Measurements from ENCODE around the gene SPRR2E. TPM values are rescaled to one million over a fixed set of nuclear protein-coding genes. Genes with fewer than 3 reads are reported as not detected.

Gene SPRR2E
- not detected in 2 replicates for total RNA-seq

GRCh38 chr1:153094426-153094825 is at the start of gene SPRR2E:
Gene SPRR2E, minus strand, starts transcription at chr1:153094526. Its CDS starts 775 bp downstream, at chr1:153093751.

DNA sequence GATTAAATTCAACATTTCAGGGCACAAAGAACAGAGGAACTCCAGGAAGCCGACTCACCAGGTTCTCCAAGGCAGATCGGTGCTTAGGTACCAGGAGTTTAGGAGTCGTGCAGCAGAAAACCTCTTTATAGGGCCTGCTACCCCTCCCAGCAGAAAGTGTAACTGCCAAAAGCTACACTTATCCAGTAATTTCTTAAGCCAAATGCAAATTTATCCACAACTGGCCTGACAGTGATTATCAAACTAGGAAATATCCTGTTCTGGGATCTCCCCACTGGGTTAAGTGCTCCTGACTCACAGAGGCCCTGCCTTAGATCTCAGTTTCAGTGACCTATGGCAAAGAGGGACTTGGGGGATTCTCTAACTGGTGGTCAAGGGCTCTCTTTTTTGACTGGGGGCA is 19.1 kb upstream of the SPRR2E start, which contains the start of gene SPRR2F:
SPRR2F (minus strand) TSS at position 101 of the 400 bp plus-strand sequence. CDS start 783 bp downstream, outside the sequence.

DNA sequence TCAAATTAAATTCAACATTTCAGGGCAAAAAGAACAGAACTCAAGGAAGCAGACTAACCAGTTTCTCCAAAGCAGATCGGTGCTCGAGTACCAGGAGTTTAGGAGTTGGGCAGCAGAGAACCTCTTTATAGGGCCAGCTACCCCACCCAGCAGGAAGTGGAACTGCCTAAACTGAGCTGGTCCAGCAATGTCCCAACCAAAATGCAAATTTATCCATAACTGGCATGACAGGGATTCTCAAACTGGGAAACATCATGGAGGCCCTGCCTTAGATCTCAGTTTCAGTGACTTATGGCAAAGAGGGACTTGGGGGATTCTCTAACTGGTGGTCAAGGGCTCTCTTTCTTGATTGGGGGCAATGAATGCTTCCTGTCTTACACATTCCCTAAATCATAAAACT is 22.8 kb downstream of the SPRR2E start, which contains the start of gene SPRR2B:
SPRR2B (minus strand) TSS at position 101 of the 400 bp plus-strand sequence. CDS start 772 bp downstream, outside the sequence.

GRCh38 chr1:153057375-153057774 is 37.0 kb downstream of the SPRR2E start, which contains the start of gene SPRR2A:
Gene SPRR2A, minus strand, starts transcription at chr1:153057512. Its CDS starts 777 bp downstream, at chr1:153056735.

Small RNA genes lying within 50 kb of the gene (small RNA-seq; reads per million reads assigned to genes)
- not detected for gene SPRR2C

Other genes starting within 250 kb of the SPRR2E start
- not detected in 2 replicates for gene LCE7A, start 234.5 kb downstream of the SPRR2E start, total RNA-seq
- gene SMCP, start 216.2 kb downstream of the SPRR2E start, total RNA-seq, result not detected in 2 replicates
- not detected in 2 replicates for gene IVL, start 186.0 kb downstream of the SPRR2E start, total RNA-seq
- gene SPRR5, start 147.3 kb downstream of the SPRR2E start, total RNA-seq, result not detected in 2 replicates
- gene SPRR4, start 123.9 kb downstream of the SPRR2E start, total RNA-seq, result not detected in 2 replicates
- not detected in 2 replicates for gene SPRR1A, start 110.4 kb downstream of the SPRR2E start, total RNA-seq
- not detected in 2 replicates for gene SPRR3, start 92.8 kb downstream of the SPRR2E start, total RNA-seq
- gene SPRR1B, start 63.3 kb downstream of the SPRR2E start, total RNA-seq, result not detected in 2 replicates
- not detected in 2 replicates for gene SPRR2D, start 53.4 kb downstream of the SPRR2E start, total RNA-seq
- gene SPRR2A, start 37.0 kb downstream of the SPRR2E start, total RNA-seq, result not detected in 2 replicates
- not detected in 2 replicates for gene SPRR2B, start 22.9 kb downstream of the SPRR2E start, total RNA-seq
- not detected in 2 replicates for gene SPRR2F, start 19.0 kb upstream of the SPRR2E start, total RNA-seq
- gene SPRR2G, start 56.4 kb upstream of the SPRR2E start, total RNA-seq, result not detected in 2 replicates
- gene LELP1, start 108.9 kb upstream of the SPRR2E start, total RNA-seq, result not detected in 2 replicates
- gene PRR9, start 123.1 kb upstream of the SPRR2E start, total RNA-seq, result not detected in 2 replicates
- not detected in 2 replicates for gene LORICRIN, start 165.2 kb upstream of the SPRR2E start, total RNA-seq
- not detected in 2 replicates for gene PGLYRP3, start 218.4 kb upstream of the SPRR2E start, total RNA-seq

Data from hair follicle dermal papilla cell (primary cell).